Brain microvascular endothelial cell (primary cell): ENCODE measurements around the gene PRSS57.

ENCODE experiments used
- DNase-seq: peaks from one replicate; pipeline ENCODE4 v3.0.0-alpha.2; 2020
- H3K27ac ChIP-seq: fragments of 250-450 bp; sonication (Bioruptor Pico); 2 replicates; pipeline ENCODE4 v1.5.1; 2020; ENCODE audit warnings: mild to moderate bottlenecking, moderate library complexity
- H3K27me3 ChIP-seq: fragments of 250-450 bp; sonication (Bioruptor Pico); replicated peaks from 2 replicates; pipeline ENCODE4 v1.5.1; 2020; ENCODE audit warnings: mild to moderate bottlenecking
- H3K36me3 ChIP-seq: fragments of 250-450 bp; sonication (Bioruptor Pico); replicated peaks from 2 replicates; pipeline ENCODE4 v1.5.1; 2020; ENCODE audit warnings: mild to moderate bottlenecking
- H3K4me3 ChIP-seq: 2 replicates; pipeline ENCODE4 v1.5.1; 2011; ENCODE audit warnings: low read depth, mild to moderate bottlenecking, control low read depth, low read length, moderate library complexity
- CTCF ChIP-seq: IDR thresholded peaks from 2 replicates; pipeline ENCODE4 v1.5.1; 2011; ENCODE audit warnings: low read depth, mild to moderate bottlenecking, moderate library complexity, low read length, control low read depth, inconsistent platforms; ENCODE audit errors: missing control alignments
- in situ Hi-C: cut with HindIII; loops from 2 replicates; pipeline ENCODE4 v1.10.0; 2017; ENCODE audit warnings: low sequenced_read_pairs, low pct_ligation_motif_present

PRSS57 gene

DNA sequence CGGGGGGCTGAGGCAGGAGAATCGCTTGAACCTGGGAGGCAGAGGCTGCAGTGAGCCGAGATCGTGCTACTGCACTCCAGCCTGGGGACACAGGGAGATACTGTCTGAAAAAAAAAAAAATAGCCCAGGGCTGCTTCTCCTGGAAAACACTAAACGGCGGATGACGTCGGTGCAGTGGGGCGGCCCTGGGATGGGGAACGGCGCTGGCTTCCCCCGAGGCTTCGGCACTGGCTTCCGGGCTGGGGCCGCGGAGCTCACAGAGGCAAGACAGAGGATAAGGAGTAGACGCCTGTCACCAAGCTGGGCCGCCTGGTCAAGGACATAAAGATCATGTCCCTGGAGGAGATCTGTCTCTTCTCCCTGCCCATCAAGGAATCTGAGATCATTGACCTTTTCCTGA is 5.0 kb downstream of the PRSS57 start:
- DNase-seq = no peak
- no peak for TF ChIP-seq CTCF
- H3K4me3 ChIP-seq = no peak overlapping the region
- in situ Hi-C loops = no loop called here
- H3K27ac ChIP-seq = no peak overlapping the region
- H3K36me3 ChIP-seq = no peaks in the 10 kb centered on the region
- H3K27me3 ChIP-seq = no peaks in the 10 kb centered on the region

DNA sequence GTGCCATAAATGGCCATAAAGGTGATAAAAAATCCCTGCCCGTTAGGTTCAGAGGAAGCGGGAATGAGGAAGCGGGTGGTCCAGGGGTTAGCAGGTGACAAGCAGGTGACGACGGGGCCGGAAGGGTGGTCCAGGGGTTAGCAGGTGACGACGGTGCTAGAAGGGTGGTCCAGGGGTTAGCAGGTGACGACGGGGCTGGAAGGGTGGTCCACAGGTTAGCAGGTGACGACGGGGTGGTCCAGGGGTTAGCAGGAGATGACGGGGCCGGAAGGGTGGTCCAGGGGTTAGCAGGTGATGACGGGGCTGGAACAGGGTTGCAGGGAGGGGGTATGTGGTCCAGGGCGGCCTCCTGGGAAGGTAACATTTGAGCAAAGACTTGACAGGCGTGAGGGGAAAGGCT is 6.3 kb downstream of the PRSS57 start:
- no peaks in the 10 kb centered on the region for H3K27me3 ChIP-seq
- in situ Hi-C loops = no loop called here
- H3K4me3 ChIP-seq = no peak overlapping the region
- no peak for TF ChIP-seq CTCF
- no peak overlapping the region for H3K27ac ChIP-seq
- DNase-seq = no peak
- no peaks in the 10 kb centered on the region for H3K36me3 ChIP-seq

- Histone ChIP-seq H3K27me3 (no peaks in the 10 kb centered on the region), H3K4me3 (no peak overlapping the region), H3K36me3 (no peaks in the 10 kb centered on the region), H3K27ac (no peak overlapping the region)
- DNase-seq = no peak
- no peak for TF ChIP-seq CTCF
- in situ Hi-C loops = no loop called here
Measured at GRCh38 chr19:688214-688613, 7.0 kb downstream of the PRSS57 start.

- Histone ChIP-seq H3K27me3 (no peaks in the 10 kb centered on the region), H3K36me3 (no peaks in the 10 kb centered on the region), H3K4me3 (no peak overlapping the region), H3K27ac (no peak overlapping the region)
- in situ Hi-C loops = no loop called here
- no peak for TF ChIP-seq CTCF
- no peak for DNase-seq
Measured at GRCh38 chr19:687569-688166, 7.6 kb downstream of the PRSS57 start.

- TF ChIP-seq CTCF = no peak
- DNase-seq = no peak
- in situ Hi-C loops = no loop called here
Measured at GRCh38 chr19:686589-687297, 8.5 kb downstream of the PRSS57 start.

More at GRCh38 chr19:686589-687297, 8.5 kb downstream of the PRSS57 start:
- Histone ChIP-seq H3K4me3 (no peak overlapping the region), H3K27ac (no peak overlapping the region), H3K27me3 (no peaks in the 10 kb centered on the region), H3K36me3 (no peaks in the 10 kb centered on the region)
